HG03108 (cell line): ENCODE results near the gene CHTF18.

Experiments used
- ATAC-seq: cut with Tn5 transposase; IDR thresholded peaks from one replicate; pipeline ENCODE4 v1.9.1; 2021; ENCODE audit warnings: moderate library complexity; ENCODE audit not compliant: unreplicated experiment

Gene CHTF18

GRCh38 chr16:843771-844170 lies 55.4 kb downstream of the CHTF18 start:
- no peak for ATAC-seq

GRCh38 chr16:844638-845350 lies 56.4 kb downstream of the CHTF18 start:
- ATAC-seq, result no peak

- no peak for ATAC-seq
These were observed 56.9 kb downstream of the CHTF18 start for GRCh38 chr16:845351-845745.

- ATAC-seq, result no peak
These were observed 58.7 kb downstream of the CHTF18 start for GRCh38 chr16:847151-847550.
